NK-92 (cell line): ENCODE data around the gene DCLK1.

Experiments used
- DNase-seq: peaks from one replicate; lab custom pipeline; 2025; ENCODE audit not compliant: unreplicated experiment; lab: John Stamatoyannopoulos, UW

DCLK1 gene

DNA sequence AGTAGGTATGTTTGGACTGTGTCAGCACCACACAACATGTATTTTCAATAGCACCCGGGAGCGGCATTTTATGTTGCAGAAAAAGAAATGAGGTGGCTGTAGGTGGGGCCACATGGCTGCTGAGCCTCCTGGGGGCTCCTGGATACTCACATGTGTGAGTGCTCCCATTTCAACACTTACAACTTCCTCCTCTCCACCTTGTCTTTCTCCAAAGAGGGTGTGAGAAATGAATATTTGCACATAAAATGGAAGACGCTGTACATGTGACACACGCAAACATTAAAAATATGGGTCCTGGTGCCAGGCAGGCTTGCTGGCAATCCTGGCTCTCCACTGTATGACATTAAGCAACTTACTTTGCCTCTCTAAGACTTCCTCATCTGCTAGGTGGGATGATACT is 222.1 kb downstream of the DCLK1 start:
- no peak for DNase-seq

DNA sequence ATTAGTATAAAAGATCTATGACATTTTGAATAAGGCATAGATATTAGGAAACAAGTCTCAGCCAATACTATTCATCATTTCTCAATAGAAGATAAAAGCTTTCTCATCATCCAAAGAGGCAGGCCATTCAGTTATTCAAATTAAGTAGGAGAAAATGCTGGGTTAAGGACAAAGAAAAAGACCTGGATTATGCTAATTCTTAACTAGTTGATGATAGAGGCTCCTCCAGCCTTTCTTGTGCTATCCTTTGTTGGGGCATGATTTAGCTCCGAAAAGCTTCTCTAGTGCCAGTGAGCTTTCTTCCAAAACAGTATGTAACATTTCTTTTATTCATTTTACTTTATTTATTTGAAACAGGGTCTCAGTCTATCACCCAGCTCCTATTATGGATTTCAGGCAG is 223.0 kb downstream of the DCLK1 start:
- no peak for DNase-seq

DNA sequence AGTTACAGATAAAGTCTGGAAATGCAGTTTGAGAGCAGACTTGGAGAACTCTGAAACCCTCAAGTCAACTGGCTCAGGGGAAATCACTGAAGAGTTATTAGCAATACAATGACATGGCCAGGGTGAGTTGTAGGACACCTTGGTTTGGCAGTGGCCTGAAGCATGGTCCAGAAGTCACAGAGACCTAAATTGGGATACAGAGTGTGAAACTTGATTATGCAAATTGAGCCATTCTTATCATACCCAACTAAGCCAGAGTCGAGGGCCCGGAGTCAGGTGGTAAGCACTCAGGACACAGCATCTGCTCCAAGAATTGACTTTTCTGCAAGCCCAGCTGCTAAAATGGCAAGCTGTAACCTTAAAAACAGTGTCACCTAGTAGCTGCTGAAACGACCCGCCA is 224.5 kb downstream of the DCLK1 start:
- DNase-seq = no peak

DNA sequence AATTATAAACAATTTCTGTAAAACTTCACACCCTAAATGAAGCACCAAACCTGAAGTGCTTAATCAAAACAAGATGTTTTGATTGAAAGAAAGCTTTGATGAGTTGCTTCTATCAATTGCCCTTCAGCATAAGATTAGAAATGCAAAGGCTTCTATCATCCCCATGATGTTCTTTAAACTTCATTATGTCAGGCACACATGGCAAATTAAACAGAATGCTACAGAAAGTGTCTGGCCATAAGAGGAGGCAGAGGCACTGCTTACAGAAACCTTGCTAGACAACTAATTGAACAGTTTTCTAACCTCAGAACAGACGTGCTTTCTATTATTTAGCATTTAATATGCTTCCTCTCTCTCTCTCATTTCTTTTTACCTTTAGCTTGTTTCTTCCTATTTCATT is 228.1 kb downstream of the DCLK1 start:
- DNase-seq = no peak

DNA sequence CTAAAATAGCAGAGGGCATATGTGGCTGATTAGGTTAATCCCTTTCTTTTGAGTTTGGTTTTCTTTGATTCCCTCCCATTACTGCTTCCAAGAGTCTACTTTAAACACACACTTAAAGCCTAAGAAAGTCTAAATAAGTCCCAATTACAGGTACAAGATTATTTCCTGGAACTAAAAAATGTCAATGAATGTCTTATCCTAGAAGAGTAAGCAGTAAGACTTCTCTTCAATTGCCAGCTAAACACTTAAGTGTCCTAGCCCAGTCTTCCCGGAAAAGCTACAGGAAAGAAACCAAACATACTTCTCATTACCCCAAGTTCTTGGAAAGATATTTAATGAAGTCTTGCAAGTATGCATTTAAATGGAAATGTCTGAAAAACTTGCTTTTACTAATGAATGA is 233.1 kb downstream of the DCLK1 start:
- no peak for DNase-seq

DNA sequence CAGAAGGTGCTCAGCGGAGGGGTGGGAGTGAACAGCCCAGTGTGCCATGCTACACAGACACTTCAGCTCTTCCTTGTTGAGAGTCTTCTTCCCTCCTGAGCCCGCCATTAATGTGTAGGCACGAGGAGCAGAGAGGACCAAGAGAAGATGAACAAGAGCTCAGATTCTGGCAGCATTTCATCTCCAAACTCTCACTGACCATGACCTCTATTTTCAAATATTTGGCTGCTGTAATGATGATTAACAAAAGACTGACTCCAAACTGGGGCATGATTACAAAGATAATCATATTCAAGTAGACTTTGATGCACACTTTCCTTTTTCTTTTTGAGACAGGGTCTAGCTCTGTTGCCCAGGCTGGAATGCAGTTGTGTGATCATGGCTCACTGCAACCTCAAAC is 236.5 kb downstream of the DCLK1 start:
- DNase-seq = no peak

DNA sequence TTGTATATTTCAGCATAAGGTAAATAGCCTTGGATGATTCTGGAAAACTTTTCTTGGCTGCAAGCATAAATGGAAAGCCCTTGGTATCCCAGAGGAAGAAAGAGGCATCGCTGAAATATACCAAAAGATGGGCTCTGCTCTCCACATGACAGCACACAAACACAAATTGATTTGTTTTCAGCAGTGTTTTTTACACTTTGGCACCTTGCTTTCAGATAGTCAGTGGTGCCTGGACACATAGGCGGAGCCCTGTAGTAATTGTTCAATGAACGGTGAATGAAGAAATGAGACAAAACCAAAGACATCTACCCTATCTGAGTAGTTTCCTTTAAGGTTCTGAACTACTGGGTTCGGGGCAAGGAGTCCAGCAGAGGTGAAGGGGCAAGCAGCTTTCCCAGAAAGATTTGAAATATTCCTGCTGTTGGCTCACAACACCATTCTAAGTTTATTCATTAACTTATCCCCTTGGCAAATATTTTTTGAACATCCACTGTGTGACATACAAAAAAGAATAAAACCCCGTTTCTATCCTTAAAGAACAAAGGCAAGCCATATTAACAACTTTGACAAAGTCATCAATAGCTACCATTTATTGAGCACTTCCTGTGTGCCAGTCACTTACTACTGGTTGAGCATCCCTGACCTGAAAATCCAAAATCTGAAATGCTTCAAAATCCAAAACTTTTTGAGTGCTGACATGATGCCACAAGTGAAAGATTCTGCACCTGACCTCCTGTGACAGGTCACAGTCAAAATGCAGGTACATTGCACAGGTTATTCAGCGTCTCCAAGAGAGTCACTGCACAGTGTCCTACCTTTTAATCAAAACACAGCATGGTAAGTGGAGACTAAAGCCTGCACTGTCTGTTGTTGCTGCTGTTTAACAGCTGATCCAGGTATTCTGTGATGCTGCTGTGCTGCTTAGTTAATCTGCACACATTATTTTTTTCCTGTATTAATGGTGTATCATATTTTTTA is 238.1 kb downstream of the DCLK1 start:
- DNase-seq = no peak

DNA sequence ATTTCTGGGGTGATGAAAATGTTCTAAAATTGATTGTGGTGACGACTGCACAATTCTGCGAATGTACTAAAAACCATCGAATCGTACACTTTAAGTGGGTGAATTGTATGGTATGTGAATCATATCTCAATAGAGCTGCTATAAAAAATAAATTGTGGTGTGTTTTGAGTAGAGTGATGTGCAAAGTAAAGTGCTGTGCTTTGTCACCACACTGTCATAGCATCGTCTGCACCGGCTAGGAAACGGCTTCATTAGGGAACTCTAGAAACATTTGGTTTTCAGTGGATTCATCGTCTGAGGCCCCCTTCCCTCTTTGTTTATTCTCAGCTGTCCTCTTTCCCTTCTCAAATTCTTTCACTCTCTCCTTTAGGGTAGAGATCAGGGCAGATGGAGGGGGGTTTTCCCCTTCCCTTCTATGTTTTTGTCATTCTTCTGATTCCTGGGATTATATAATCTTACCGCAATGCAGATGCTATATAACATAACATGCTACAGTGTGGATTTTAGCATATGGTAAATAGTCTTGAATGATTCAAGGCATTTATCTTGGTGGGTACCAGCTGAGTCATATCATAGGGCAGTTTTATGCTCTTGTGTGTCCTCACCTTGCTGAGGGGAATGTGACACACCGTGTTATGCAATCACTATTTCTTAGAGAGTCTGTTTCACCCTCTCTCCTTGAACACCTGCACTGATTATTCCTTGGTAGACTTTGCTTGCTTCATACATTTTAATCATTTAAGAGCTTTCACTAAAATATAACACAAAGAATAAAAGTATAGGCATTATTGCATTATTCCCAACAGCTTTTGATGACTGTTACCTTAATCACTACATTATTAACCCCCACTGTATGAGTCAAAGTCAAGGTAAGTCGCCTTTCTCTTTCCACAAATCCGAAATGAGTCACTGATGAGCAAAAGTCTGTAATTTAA is 239.4 kb downstream of the DCLK1 start:
- DNase-seq = no peak

DNA sequence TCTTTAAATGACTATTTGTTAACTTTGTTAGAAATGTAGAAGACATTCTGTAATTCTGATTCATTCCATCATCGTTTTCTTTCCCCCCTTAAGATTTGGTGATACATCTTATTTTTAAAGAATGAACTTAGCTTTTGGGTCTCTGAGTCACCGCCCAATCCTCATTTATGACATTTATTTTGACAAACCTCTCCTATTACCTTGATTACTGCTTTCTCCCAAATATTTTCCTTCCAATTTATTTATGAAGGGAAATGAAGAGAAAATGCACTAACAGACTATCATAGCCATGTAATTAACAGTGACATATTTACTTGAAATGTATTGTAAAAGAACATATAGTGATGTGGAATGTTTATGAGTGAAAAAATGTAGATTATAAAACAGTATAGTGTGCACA is 241.6 kb downstream of the DCLK1 start:
- no peak for DNase-seq

DNA sequence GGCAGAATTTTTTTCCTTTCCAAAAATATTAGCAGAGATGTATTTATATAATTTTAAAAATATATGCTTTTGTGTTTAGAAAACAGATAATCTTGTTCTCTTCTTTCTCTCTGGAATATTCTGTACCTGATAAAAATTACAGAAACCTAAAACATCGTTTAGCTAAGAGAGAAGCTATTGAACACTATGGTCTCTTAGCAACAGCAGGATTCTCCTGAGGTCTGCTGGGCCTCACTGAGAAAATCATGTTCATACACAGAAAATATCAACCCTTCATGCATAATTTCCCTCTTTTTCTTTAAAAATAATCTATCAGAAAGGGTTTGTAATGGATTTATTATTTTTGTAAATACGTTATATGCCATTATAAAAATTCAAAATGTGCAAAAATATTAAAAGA is 242.2 kb downstream of the DCLK1 start:
- DNase-seq = no peak

DNA sequence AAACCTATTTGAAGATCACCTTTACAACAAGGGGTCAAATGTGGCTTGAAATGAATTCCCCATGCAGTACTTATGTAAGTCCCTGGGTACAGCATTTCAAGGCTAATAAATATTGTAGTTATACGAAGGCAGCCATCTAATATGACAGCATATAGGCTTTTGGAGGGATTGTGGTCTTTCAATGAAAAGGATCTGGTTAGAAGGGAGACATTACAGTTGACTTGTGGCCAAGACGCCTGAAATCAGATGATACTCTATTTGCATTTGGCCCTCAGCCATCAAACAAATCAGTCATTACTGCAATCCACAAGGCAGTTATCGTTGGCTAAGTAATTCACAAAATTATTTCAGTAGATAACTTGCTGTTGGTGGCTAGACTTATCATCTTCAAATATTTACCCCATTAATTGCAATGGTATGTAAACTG is 242.7 kb downstream of the DCLK1 start:
- DNase-seq = no peak

DNA sequence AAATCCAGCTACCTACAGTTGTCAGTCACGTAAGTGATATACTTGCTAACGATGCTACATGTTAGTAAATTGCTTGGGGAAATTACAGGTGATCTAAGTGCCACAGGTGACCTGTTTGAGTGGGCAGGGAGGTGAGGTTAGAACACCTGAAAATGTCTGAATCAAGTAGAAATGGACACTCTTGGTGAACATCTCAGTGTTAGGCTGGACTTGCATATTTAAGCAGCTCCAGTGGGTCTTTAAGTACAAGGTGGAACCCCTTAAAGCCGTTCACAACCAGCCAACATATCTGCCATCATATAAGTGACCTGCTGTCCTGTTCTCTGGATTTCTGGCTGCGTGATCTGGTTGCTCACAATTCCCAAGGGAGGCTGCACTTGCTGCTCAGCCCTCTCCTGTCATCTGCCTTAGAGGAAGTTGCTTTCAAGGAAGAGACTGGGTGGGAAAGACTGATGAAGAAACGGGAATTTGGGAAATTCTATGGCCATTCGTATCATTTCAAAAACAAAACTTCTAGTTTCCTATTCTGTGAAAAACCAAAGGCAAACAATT is 244.0 kb downstream of the DCLK1 start:
- no peak for DNase-seq

DNA sequence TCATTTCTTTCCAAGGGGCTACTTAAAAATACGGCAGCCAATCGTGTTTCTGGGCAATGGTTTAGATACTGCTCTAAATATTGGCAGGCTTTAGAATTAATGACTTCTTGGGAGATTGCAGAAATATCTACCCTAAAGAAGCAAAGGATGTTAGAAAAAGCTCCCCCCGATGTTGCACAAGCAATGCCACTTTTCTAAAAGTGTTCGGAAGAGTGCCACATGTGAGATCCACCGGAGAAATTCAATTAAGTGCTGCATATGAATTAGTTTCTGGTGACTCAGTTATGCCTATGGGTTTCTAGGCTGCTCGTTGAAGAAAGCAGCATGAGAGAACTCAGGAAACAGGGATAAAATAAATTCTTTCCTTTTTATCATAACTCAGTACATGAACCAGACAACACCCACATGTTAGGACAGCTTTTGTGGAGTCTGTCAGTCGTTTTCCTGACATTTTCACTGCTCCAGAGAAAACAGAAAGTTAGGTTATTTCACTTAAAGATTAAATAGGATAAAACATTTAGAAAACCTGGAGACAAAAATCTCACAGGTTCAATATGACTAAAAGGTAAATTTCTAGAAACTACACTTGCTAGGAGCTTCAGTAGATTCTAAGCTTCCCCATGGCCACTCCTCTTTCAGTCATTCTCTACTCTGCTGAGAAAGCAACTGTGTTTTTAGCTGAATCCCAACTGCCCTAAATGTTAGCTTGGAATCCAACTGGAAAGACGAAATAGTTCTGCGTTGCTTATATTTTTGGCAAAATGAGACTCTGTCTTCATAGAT is 244.7 kb downstream of the DCLK1 start:
- DNase-seq = no peak

DNA sequence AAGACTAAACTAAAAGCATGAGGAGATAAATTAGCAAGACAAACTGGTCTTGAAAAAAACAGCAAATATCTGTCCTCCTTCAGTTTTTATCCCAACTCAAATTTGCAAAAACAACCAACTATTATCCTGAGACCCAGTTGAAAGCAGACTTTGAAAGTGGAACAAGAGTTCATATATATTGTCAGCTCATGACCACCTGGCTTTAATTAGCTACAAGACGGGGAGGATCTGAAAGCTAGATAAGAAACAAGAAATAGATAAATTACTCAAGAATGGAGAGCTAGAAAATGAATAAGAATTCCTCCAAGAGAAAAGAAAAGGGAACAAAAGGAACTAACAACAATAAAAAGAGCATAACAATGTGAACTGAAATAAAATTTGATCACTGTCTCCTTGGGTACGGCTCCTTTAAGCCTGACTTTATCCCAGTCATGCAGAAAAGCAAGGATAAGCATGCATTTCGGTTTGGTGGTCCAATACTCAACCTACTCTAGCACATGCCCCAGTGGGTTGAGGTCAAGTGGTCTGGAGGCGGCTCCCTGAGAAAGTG is 246.9 kb downstream of the DCLK1 start:
- DNase-seq = no peak

DNA sequence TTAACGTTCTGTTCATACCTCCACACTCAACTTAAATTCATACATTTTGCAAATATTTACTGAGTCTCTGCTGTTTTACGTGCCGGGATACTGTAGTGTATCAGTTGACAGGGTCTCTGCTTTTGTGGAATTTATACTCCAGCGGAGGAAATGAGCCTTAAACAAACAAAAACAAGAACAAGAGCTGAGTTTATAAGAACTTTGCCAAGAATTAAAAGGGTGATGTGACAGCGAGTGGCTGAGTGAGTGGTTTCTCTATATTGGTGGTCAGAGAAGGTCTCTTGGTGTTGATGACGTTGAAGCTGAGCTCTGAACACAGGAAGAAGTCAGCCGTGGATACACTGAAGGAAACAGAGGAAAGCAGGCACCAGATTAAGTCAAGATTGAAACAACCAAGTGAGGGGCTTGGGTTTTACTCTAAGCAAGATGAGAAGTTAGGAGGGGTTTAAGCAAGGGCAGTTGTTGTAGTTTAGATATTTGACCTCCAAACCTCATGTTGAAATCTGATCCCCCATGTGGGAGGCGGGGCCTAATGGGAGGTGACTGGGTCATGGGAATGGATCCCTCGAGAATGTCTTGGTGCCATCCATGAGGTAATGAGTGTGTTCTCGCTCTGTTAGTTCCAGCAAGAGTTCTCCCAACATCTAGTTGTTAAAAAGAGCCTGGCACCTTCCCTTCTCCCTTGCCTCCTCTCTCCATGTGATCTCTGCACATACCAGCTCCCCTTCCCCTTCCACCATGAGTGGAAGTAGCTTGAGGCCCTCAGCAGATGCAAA is 248.3 kb downstream of the DCLK1 start:
- no peak for DNase-seq

DNA sequence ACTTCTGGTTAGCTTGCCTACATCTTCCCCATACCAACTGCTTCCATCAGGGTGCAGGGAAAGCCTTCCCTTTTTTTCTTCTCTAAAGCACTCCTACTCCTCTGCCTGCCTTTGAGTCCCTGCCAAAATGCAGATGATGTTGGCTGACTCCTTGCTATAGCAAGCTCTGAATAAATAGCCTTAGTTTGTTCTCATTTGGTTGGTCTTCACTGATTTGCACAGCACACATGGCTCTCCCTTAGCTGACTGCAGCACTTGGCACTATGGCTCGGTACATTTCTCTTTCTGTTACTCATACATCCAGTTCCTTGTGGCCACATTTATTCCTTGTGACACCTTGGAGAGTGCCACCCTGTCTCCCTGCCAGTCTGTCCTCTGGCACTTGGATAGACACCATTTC is 249.8 kb downstream of the DCLK1 start:
- no peak for DNase-seq

DNA sequence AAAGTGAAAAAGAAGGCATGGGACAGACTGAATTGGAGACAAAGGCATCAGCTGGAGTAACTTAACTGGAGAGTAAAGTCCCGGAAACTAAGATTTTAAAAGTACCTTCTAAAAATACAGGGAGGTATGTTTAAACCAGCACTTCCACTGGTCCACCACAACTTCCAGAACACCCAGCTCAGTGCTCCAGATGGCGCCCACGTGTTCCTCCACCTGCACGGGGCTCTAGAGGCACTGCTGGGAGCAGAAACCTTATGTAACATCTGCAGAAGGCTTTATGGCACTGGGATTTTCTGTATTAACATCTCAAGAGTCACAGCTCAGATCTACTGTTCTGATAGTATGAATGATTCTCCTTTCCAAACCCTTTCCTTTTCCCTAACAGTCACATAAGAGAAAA is 252.1 kb downstream of the DCLK1 start:
- DNase-seq = no peak

DNA sequence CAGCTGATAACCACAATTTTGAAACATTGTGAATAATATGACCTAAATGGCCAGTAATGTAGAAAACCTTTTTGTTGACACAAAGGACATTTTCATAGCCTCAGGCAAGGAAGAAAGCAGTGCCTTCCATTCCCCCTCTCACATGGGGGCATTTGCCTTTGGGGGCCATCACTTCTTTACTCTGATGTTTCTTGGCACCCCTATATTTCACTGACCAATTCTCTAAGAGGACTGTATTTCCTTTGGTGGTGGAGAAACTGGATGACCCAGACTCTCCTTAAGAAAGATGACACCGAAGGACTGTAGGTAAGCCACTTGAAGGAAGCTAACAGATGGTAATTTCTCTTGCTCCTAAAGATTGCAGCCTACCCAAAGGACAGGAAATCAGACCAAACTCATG is 254.6 kb downstream of the DCLK1 start:
- no peak for DNase-seq

DNA sequence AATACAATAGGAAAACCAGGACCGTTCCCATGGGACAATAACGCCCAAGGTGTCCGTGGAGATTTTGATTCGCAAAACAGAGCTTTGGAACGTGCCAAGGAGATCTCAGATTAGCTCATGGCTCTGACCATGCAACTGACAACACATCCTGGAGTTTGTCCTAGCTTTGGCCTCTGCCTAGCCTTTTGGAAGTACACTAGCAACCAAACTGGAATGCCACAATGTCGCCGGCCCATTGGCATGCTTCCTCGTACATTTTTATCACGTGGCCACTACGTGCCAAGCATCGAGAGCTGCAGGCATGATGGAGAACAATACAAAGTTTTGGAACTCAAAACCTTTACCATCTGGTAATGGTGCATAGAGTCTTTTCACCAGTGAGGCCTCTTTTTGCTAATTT is 256.5 kb downstream of the DCLK1 start:
- no peak for DNase-seq

DNA sequence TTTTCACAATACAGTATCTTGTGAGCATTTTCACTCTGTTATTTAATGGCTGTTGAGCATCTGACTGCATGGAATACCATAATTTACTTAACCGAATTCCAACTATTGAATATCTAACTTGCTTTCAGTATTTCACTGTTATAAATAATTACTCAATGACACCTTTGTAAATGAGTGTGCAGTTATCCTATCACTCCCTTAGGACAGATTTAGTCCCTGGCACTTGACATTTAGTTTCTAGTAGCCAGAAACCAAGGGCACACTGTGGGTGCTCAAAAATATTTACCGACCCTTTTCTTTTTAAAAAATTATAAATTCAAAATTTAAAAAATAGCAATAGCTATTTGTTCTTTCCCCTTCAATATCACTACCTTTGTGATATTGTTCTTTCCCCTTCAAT is 258.8 kb downstream of the DCLK1 start:
- no peak for DNase-seq
